HG02798 (cell line): ENCODE measurements around the gene TMEM165.
"Not testable (repeated sequence)": the region's sequence is repeated elsewhere in the genome, so short reads cannot be mapped to it uniquely, and the experiment has no call there.

Source experiments
- ATAC-seq: cut with Tn5 transposase; IDR thresholded peaks from one replicate; pipeline ENCODE4 v1.9.1; 2021; ENCODE audit warnings: mild to moderate bottlenecking; ENCODE audit not compliant: unreplicated experiment, poor library complexity

The TMEM165 gene

DNA sequence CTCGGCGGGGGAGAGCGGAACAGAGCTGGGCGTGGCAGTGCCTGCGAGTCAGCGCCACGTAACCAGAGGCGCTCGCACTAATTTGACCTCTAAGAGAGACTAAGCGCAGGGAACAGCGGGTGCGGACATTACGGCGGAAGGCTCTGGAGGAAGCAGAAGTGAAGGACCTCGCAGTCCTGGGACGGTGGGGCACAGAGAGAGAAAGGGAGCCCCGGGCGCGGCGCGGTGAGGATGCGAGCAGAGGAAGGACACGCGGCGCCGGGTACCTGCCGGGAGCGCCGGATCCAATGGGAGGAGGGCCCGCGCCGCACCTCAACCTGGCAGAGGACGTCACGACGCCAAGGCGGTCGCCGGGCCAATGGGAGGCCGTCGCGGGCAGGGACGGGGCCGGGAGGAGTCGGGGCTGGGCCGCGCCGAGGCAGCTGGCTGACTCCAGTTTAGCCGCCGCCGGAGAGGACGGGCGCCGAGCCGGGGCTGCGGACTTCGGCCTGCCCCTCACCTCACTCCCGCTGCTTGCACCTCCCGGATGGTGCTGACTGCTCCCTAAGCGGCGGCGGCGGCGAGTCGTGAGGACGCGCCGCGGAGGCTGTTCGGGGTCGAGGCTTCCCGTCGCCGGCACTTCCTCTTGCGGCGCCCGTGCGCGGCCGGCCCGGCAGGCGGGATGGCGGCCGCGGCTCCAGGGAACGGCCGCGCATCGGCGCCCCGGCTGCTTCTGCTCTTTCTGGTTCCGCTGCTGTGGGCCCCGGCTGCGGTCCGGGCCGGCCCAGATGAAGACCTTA lies at the start of gene TMEM165:
Gene TMEM165, plus strand, starts transcription at position 429 of the 779 bp plus-strand sequence. Its CDS starts 233 bp downstream, at position 662.
- peak; percentile 96 for ATAC-seq

DNA sequence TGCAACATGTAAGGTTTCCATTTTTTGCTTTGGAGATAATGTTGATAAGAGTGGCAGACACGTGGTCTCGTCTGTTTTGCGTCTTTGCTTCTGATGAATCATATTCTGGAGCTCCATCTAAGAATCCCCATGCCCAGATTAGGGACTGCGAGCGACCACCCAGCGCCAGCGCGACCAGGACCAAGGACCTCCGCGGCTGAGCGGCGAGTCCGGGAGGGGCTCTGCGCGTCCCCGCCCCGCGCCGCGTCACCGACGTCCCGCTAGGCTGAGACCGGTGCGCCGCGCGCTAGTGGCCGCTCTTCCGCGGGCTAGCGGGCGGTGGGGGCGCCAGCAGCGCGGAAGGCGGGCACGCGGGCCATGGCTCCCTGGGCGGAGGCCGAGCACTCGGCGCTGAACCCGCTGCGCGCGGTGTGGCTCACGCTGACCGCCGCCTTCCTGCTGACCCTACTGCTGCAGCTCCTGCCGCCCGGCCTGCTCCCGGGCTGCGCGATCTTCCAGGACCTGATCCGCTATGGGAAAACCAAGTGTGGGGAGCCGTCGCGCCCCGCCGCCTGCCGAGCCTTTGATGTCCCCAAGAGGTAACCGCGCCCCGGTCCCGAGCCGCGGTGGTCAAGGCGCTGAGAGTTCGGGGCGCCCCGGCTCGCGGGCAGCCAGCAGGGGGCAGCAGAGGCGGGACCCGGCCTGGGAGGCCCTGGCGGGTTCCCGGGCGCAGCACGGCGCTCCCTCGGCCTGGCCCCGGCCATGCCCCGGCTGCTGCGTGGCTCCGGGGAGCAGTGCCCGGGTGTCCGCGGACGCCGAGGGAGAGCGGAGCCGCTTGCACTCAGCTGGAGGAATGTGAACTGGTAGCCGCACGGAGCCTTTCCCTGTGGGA lies 49.5 kb upstream of the TMEM165 start, which contains the start of gene SRD5A3:
Gene SRD5A3, plus strand, starts transcription at position 263 of the 871 bp plus-strand sequence. Its CDS starts 95 bp downstream, at position 358.
- peak; percentile 95 for ATAC-seq

- no peak for ATAC-seq
Observed at GRCh38 chr4:55346851-55347255, 48.9 kb upstream of the TMEM165 start.

DNA sequence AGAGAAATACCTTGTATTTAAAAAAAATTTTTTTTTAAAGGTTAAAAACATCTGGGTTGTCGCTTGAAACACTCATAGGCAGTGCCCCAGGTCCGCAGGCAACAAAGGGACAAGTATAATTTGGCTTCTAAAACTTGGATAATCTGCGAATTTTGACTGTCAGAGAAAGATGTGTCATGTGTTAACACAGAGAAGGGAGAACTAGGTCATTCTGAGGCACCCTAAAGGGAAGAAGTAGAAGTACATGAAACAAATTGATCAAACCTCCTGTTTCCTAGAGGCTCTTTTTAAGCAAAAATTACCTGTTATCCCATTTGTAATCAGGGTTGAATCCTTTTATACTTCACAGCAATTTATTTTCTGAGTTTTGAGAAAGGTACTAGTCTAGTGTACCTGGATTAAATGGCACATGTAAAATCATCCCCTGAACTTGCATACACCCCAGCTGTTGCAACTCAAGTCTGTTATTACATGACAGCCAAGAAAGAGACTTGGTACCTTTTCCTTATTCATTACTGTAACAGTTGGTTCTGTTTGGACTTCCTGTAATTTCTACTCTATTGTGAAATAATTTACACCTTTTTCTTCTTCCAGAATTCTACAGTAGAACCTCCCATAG lies 48.0 kb upstream of the TMEM165 start:
- ATAC-seq = no peak

DNA sequence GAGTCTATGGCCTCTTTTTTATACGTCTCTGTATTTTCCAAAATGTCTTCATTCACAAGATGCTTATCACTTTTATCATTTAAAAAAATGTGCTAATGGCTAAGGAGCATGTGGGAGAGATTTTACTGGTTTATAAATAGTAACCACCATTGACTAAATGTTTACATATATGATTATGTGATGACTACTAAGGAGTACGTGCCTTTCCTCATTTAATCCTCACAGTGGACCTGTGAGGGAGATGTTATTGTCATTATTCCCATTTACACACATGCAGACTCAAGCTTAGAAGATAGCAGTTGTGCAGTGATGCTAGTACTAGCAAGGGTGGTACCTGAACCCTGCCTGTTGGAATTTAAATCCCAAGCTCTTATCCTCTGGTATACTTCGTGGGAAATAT lies 47.3 kb upstream of the TMEM165 start:
- no peak for ATAC-seq

DNA sequence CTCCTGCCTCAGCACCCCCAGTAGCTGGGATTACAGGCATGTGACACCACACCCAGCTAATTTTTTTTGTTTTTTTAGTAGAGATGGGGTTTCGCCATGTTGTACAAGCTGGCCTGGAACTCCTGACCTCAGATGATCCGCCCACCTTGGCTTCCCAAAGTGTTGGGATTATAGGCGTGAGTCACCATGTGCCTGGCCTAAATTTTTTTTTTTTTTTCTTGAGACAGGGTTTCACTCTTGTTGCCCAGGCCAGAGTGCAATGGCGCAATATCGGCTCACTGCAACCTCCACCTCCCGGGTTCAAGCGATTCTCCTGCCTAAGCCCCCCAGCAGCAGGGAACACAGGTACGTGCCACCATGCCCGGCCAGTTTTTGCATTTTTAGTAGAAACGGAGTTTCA lies 44.9 kb upstream of the TMEM165 start:
- not testable (repeated sequence) for ATAC-seq

DNA sequence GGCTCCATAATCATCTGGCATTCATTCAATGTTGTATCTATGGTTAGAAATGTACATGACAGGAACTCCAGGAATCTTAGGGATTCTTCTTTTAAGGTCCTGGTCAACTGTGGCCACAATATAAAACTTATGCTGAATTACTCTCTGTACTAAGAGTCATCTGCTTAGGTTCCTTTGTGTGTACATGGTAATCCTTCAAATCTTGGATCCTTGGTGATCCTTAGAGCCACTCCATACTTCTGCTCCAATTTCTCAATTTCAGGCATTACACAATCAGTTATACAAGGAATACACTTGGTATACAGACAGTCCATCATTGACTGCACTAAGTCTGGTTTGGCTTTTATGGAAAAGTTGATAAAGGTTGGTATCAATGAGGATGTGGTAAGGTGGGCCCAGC lies 43.9 kb upstream of the TMEM165 start:
- no peak for ATAC-seq

DNA sequence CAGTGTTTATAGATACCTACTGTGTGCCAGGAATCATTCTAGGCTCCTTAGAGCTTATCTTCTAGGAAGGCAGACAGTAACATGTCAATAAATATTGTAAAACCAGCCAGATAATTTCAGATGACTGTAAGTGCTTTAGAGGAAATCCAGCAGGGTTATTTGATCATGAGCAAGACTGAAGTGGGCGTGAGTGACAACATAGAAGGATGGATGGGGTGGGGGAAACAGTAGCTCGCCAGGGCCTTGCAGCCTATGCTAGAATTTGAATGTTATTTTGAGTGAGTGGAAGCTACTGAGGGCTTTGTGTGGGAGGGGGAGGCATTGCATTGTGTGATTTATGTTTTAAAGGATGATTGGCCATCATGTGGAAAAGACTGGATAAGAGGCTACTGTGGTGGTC lies 43.0 kb upstream of the TMEM165 start:
- no peak for ATAC-seq

DNA sequence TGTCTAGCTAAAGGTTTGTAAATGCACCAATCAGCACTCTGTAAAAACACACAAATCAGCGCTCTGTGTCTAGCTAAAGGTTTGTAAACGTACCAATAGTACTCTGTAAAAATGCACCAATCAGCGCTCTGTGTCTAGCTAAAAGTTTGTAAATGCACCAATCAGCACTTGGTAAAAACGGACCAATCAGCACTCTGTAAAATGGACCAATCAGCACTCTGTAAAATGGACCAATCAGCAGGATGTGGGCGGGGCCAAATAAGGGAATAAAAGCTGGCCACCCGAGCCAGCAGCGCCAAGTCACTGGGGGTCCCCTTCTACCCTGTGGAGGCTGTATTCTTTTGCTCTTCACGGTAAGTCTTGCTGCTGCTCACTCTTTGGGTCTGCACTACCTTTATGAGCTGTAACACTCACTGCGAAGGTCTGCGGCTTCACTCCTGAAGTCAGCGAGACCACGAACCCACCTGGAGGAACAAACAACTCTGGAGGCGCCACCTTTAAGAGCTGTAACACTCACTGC lies 42.5 kb upstream of the TMEM165 start:
- not testable (repeated sequence) for ATAC-seq

DNA sequence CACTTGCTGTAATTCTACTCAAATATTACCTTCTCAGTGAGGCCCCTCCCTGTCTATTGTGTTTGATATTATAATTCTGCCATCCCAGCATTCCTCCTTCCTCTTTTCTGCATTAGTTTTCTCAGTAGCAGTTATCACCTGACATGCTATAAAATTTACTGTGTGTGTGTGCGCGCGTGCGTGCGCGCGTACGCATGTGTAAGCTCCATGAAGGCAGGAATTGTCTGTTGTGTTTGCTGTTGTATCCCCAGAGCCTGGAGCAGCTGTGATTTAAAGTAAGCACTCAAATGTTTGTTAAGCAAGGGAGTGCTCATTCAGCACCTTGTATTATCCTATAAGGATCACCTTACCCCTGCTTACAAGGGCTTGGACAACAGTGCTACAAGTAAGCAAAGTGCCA lies 41.1 kb upstream of the TMEM165 start:
- no peak for ATAC-seq

DNA sequence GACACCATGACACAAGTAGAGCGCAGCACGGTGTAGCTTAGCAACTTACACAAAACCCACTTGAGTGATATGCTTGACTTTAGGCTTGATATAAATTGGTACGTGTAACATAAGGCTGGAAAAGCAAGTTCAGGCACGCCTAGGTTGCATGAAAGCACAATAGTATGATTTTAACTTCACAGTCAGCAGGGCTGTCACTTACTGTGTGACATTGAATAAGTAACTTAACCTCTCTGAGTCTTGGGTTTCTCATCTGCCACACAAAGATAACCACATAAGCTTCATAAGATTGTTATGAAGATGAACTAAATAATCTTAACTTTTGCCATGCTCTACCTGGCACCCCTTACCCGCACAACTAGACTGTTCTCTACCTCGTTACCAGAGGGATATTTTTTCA lies 40.2 kb upstream of the TMEM165 start:
- ATAC-seq = no peak

DNA sequence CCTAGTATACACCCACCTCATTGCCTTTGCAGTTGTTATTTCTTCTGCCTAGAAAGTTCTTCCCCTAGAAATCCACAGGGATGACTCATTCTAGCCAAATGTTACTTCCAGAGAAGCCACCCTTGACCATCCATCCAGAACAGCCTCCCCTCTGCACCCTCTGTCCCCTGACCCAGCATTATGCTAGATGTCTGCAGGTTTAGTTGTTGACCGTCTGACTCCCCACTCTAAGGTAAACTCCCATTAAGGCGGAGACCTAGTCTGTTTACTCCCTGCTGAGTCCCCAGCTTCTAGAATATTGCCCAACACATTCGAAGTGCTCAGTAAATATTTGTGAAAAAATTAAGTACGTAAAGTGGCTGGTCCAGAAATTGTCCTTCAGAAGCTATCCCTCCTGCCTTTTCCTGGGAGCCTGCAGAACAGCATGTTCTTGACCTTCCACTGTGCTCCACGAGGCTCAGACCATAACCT lies 38.7 kb upstream of the TMEM165 start:
- ATAC-seq = no peak

DNA sequence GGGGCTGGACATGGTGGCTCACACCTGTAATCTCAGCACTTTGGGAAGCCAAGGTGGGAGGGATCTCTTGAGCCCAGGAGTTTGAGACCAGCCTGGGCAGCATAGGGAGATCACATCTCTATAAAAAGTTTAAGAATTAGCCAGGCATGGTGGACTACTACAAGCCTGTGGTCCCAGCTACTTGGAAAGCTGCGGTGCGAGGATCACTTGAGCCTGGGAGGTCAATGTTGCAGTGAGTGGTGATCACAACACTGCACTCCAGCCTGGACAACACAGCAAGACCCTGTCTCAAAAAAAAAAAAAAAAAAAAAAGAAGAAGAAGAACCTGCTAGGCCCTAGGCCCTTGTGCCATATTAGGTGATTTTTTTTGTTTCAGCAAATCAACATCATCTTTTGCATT lies 37.5 kb upstream of the TMEM165 start:
- ATAC-seq = no peak

DNA sequence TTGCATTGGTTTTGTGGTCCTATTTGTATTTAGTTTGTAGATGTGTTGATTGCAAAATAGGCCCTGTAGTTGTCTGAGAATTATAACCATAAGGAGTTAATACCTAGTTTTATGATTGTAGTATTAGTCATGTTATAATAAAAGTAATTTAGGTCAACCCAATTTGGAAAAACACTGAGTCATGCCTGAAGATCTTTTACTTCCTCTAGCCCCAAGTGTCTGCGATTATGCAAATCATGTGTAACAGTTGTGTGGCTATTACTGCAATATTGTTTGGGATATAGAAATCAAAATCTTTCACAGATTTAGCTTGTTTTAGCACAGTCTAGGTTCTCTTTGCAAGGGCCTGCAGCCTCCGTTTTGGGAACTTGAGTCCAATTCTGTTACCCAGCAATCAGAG lies 37.1 kb upstream of the TMEM165 start:
- ATAC-seq = peak; percentile 69

DNA sequence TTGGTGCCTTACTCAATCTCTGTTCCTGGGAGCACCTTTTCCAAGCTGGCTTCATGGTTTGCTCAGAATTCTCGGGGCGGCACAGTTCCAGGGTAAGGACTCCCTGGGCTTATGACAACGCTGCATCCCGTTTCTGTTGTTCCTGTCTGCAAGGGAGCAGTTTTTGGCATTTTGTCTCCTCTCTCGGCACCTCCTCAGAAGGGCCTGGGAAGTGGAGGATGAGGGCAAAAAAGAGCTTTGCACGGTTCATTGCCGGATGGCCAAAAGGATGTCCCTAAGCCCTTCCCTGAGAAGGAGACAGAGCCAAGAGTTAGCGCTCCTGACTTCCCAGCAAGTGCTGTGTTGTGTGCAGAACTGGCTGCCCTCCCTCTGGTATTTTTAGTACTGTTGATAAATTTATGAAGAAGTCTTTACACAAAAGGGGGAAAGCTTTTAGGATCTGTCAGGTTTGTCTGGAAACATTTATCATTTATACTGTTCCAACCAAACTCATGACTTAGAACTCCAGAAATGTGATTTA lies 36.3 kb upstream of the TMEM165 start:
- ATAC-seq = no peak

DNA sequence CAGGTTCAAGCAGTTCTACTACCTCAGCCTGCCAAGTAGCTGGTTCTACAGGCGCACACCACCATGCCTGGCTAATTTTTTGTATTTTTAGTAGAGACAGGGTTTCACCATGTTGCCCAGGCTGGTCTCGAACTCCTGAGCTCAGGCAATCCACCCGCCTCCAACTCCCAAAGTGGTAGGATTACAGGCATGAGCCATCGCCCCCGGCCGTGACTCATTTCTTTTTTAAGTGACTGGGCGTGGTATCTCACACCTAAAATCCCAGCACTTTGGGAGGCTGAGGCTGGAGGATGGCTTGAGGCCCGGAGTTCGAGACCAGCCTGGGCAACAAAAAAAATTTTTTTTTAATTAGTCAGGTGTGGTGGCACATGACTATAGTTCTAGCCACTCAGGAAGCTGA lies 32.8 kb upstream of the TMEM165 start:
- not testable (repeated sequence) for ATAC-seq

DNA sequence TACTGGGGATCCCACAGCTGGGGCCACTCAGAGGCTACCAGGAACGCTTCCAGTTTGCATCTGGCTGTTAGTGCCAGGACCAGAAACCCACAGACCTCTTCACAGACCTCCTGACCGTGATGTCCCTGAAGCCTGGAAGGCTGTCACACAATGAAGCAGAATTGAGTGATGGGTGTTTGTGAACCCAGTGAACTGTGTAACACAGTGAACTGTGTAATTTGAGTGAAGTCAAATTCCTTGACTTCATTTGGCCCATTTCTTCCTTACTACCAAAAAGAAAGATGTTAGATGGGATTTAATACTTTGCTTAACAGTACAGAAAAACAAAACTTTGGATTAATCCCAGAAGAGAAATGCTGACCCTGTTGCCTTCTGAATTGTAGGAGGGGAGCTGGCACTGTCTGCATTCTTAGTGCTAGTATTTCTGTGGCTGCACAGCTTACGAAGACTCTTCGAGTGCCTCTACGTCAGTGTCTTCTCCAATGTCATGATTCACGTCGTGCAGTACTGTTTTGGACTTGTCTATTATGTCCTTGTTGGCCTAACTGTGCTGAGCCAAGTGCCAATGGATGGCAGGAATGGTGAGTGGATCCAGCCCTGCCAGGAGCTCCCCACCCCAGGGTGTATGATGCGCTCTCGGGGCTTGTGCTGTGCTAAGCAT lies 31.9 kb upstream of the TMEM165 start:
- ATAC-seq = no peak

DNA sequence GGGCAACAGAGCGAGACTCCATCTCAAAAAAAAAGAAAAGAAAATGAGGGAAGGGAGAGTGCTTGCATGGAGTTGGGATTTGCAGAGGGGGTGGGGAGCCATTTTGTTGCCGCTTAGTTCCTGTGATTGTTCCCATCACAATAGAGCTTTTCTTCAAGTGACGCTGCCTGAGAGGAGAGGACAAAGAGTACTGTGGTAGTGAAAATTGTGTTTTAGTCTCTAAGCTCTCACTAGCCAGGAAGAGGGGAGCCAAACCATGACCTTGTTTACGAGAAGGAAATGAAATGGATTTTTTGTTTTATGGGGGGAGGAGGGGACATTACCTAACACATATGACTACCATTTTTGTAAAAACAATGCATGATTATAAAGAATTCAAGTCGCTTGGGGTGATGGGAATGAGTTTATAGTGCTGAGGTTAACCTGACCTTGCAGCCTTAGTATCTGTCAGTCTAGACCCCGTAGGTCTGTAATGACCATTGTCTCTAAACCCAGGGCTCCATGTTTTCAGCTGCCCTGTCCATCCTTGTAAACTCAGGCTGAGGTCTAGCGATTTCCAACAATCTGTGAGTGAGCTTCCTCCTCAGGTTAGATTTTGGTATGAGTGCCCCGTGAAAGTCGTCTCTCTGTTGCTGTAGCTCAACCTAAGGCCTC lies 30.9 kb upstream of the TMEM165 start:
- ATAC-seq = no peak

GRCh38 chr4:55365345-55365728 lies 30.4 kb upstream of the TMEM165 start:
- ATAC-seq = no peak
